GM12873 (cell line): ENCODE results near the gene TMEM150C.

ENCODE experiments used
- CTCF ChIP-seq: IDR thresholded peaks from 2 replicates; pipeline ENCODE4 v1.5.1; 2012; ENCODE audit warnings: low read depth, mild to moderate bottlenecking, moderate library complexity, low read length, control low read depth; ENCODE audit not compliant: insufficient read depth; ENCODE audit errors: missing control alignments

Gene TMEM150C

GRCh38 chr4:82524570-82525152, 37.1 kb downstream of the TMEM150C start:
- no peak for TF ChIP-seq CTCF

- no peak for TF ChIP-seq CTCF
These were observed 38.6 kb downstream of the TMEM150C start for GRCh38 chr4:82523179-82523578.

GRCh38 chr4:82522472-82522871, 39.3 kb downstream of the TMEM150C start:
- no peak for TF ChIP-seq CTCF

GRCh38 chr4:82521283-82521682, 40.5 kb downstream of the TMEM150C start:
- no peak for TF ChIP-seq CTCF

GRCh38 chr4:82519776-82520175, 42.0 kb downstream of the TMEM150C start:
- no peak for TF ChIP-seq CTCF

GRCh38 chr4:82519072-82519471, 42.7 kb downstream of the TMEM150C start:
- TF ChIP-seq CTCF = no peak

GRCh38 chr4:82517043-82517442, 44.7 kb downstream of the TMEM150C start:
- TF ChIP-seq CTCF = no peak

- TF ChIP-seq CTCF = no peak
These were observed 46.1 kb downstream of the TMEM150C start for GRCh38 chr4:82515705-82516104.
